Progenitor cell of endocrine pancreas (in vitro differentiated cells): ENCODE results near the gene DNAL1. TPM values are rescaled to one million over a fixed set of nuclear protein-coding genes. Genes with fewer than 3 reads are reported as not detected.
"Not testable (repeated sequence)": the region's sequence is repeated elsewhere in the genome, so short reads cannot be mapped to it uniquely, and the experiment has no call there.

Experiments
- DNase-seq: peaks from one replicate; pipeline ENCODE4 v3.0.0; 2021; ENCODE audit warnings: low spot score; ENCODE audit not compliant: unreplicated experiment
- H3K27ac Mint-ChIP-seq: 2 replicates; pipeline ENCODE4 v1.8.0; 2021; ENCODE audit warnings: mild to moderate bottlenecking, moderate library complexity, mixed read lengths
- H3K27me3 Mint-ChIP-seq: 2 replicates; pipeline ENCODE4 v1.8.0; 2021; ENCODE audit warnings: mixed read lengths
- H3K36me3 Mint-ChIP-seq: 2 replicates; pipeline ENCODE4 v1.8.0; 2022; ENCODE audit warnings: mixed read lengths; ENCODE audit not compliant: insufficient read depth
- H3K4me1 Mint-ChIP-seq: 2 replicates; pipeline ENCODE4 v1.8.0; 2021; ENCODE audit warnings: low read depth, mixed read lengths
- H3K4me3 Mint-ChIP-seq: 2 replicates; pipeline ENCODE4 v1.8.0; 2021; ENCODE audit warnings: low read depth, mild to moderate bottlenecking, moderate library complexity, mixed read lengths
- H3K9me3 Mint-ChIP-seq: 2 replicates; pipeline ENCODE4 v1.8.0; 2021; ENCODE audit warnings: low read depth, mixed read lengths
- CTCF ChIP-seq: fragments of 200-600 bp; sonication (generic); IDR thresholded peaks from one replicate; pipeline ENCODE4 v1.5.0; 2021; ENCODE audit warnings: antibody characterized with exemption, mild to moderate bottlenecking; ENCODE audit not compliant: unreplicated experiment
- total RNA-seq: library from RNA; stranded (reverse); gene quantifications from 2 replicates; pipeline ENCODE4 v1.2.1, GENCODE V29; 2021

The DNAL1 gene
- total RNA-seq, 1 donor from 2014 or later: 29.9 TPM

- DNase-seq: no peak
- no peak for TF ChIP-seq CTCF
- H3K4me1 Mint-ChIP-seq: peaks cover 10% of the 10 kb centered on the region
- no peaks in the 10 kb centered on the region for H3K27me3 Mint-ChIP-seq
- no peak overlapping the region for H3K4me3 Mint-ChIP-seq
- no peaks in the 10 kb centered on the region for H3K9me3 Mint-ChIP-seq
- no peak overlapping the region for H3K27ac Mint-ChIP-seq
- no peaks in the 10 kb centered on the region for H3K36me3 Mint-ChIP-seq
Observed at GRCh38 chr14:73640796-73641365, 3.9 kb upstream of the DNAL1 start.

- Mint-ChIP-seq H3K4me3 (peak overlapping the region; percentile 98), H3K4me1 (peaks cover 10% of the 10 kb centered on the region), H3K9me3 (no peaks in the 10 kb centered on the region), H3K36me3 (peaks cover 3% of the 10 kb centered on the region), H3K27ac (peak overlapping the region; percentile 94), H3K27me3 (no peaks in the 10 kb centered on the region)
- no peak for TF ChIP-seq CTCF
- DNase-seq: no peak
Observed at GRCh38 chr14:73645248-73645610, 443 bp downstream of the DNAL1 start.

- no peaks in the 10 kb centered on the region for H3K27me3 Mint-ChIP-seq
- H3K27ac Mint-ChIP-seq: no peak overlapping the region
- H3K4me1 Mint-ChIP-seq: no peaks in the 10 kb centered on the region
- peaks cover 27% of the 10 kb centered on the region for H3K36me3 Mint-ChIP-seq
- H3K9me3 Mint-ChIP-seq: peaks cover 5% of the 10 kb centered on the region
- no peak for TF ChIP-seq CTCF
- no peak overlapping the region for H3K4me3 Mint-ChIP-seq
- no peak for DNase-seq
Observed at GRCh38 chr14:73651005-73651404, 6.2 kb downstream of the DNAL1 start.

GRCh38 chr14:73655851-73656250 is 11.1 kb downstream of the DNAL1 start:
- peaks cover 5% of the 10 kb centered on the region for H3K9me3 Mint-ChIP-seq
- H3K27ac Mint-ChIP-seq: no peak overlapping the region
- no peaks in the 10 kb centered on the region for H3K27me3 Mint-ChIP-seq

GRCh38 chr14:73659202-73659601 is 14.4 kb downstream of the DNAL1 start:
- not testable (repeated sequence) for DNase-seq, H3K27me3 Mint-ChIP-seq, H3K9me3 Mint-ChIP-seq, H3K27ac Mint-ChIP-seq, H3K4me3 Mint-ChIP-seq
- Mint-ChIP-seq H3K4me1 (peaks cover 15% of the 10 kb centered on the region), H3K36me3 (peaks cover 14% of the 10 kb centered on the region)

More at GRCh38 chr14:73655851-73656250, 11.1 kb downstream of the DNAL1 start:
- Mint-ChIP-seq H3K4me3 (no peak overlapping the region), H3K4me1 (no peaks in the 10 kb centered on the region), H3K36me3 (peaks cover 28% of the 10 kb centered on the region)
- TF ChIP-seq CTCF: no peak
- no peak for DNase-seq

- Mint-ChIP-seq H3K36me3 (peaks cover 12% of the 10 kb centered on the region), H3K9me3 (peaks cover 4% of the 10 kb centered on the region), H3K27ac (no peak overlapping the region), H3K27me3 (no peaks in the 10 kb centered on the region), H3K4me3 (no peak overlapping the region), H3K4me1 (peaks cover 18% of the 10 kb centered on the region)
- no peak for DNase-seq
- TF ChIP-seq CTCF: no peak
Observed at GRCh38 chr14:73660511-73660910, 15.7 kb downstream of the DNAL1 start.
